Ectodermal cell (in vitro differentiated cells): ENCODE measurements around the gene ACTL10.

Experiments
- H3K27ac ChIP-seq: 2 replicates; pipeline ENCODE4 v1.7.0; 2013; ENCODE audit warnings: mild to moderate bottlenecking, low read depth, low read length; ENCODE audit not compliant: insufficient read depth, poor library complexity, severe bottlenecking
- H3K27me3 ChIP-seq: 2 replicates; pipeline ENCODE4 v1.7.0; 2013; ENCODE audit warnings: mild to moderate bottlenecking, low read length; ENCODE audit not compliant: insufficient read depth, control insufficient read depth, poor library complexity, severe bottlenecking
- H3K36me3 ChIP-seq: one replicate; pipeline ENCODE4 v1.7.0; 2013; ENCODE audit warnings: low read length; ENCODE audit not compliant: control insufficient read depth, insufficient read depth
- H3K4me1 ChIP-seq: one replicate; pipeline ENCODE4 v1.7.0; 2013; ENCODE audit warnings: low read length; ENCODE audit not compliant: control insufficient read depth, insufficient read depth
- H3K4me3 ChIP-seq: 2 replicates; pipeline ENCODE4 v1.7.0; 2013; ENCODE audit warnings: low read depth, low read length, control low read depth; ENCODE audit not compliant: insufficient read depth
- H3K9me3 ChIP-seq: 2 replicates; pipeline ENCODE4 v1.7.0; 2013; ENCODE audit warnings: mild to moderate bottlenecking, low read length, moderate library complexity; ENCODE audit not compliant: control insufficient read depth
- WGBS, 2 experiments: methylation state at CpG; one replicate each; pipeline ENCODE4 v1.1.7; 2013; ENCODE audit warnings: missing lambda C conversion rate in 2 of 2; 5-methylcytosine and 5-hydroxymethylcytosine counted together

The ACTL10 gene

DNA sequence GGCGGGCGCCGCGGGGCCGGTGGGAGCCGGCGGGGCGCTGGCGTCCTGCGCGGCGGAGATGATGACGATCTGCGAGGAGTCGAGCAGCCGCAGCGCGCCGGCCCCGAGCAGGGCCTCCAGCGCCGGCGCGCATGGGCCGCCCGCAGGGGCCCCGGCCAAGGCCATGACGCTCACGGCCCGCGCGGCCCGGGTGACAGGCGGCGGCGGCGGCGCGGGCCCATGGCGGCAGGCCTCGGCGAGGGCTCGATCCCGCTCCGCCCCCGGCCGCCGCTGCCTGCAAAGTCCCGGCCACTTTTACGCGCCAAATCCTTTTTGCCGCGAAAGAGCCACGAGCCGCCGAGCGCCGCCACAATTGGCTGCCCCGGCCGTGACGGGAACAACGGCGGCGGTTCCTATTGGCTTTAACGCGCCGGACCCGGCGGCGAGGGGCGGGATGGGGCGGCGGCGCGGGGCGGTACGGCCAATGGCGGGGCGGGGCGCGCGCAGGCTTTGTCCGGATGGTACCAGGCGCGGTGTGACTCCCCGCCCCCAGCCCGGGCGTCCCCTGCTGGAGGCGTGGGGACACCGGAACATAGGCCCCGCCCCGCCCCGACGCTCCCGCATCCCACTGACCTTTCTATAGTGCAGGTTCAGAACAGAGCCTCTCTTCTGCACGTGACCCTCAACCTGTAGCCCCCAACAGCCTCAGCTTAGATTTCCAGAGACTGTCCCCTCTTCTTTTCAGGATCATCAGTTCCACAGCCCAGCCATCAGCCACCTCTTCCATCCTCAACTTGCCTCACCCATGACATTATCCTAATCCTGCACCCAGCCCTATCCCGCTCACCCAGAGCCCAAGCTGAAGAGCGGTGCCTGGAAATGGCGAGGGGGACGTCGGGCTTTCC is 19.6 kb downstream of the ACTL10 start, which contains the start of gene E2F1:
Gene E2F1 (minus strand): TSS at position 286 of the 884 bp plus-strand sequence. CDS start 121 bp downstream, at position 165.
- no peaks in the 10 kb centered on the region for H3K36me3 ChIP-seq
- H3K27me3 ChIP-seq = no peaks in the 10 kb centered on the region
- H3K4me3 ChIP-seq = peak within 1 kb of the TSS; percentile 66
- H3K9me3 ChIP-seq = no peaks in the 10 kb centered on the region
- peaks cover 10% of the 10 kb centered on the region for H3K4me1 ChIP-seq
- H3K27ac ChIP-seq = peak within 1 kb of the TSS; percentile 65
- WGBS, 2 experiments = 3% methylated on average over 101 of the region's 101 CpGs

DNA sequence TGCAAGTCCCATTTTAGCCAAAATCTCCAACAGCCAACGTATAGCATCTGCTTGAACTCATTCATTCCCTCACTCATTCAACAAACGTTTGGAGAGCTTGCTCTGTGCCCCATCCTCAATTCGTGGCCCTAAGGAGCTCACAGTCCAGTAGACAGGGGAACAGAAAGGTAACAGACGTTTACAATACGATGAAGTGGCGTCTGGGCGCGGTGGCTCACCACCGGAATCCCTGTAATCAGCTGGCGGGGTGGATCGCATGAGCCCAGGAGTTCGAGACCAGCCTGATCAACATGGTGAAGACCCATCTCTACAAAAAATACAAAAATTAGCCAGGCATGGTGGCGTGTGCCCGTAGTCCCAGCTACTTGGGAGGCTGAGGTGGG is 20.2 kb downstream of the ACTL10 start:
- Histone ChIP-seq H3K27ac (no peak overlapping the region), H3K4me3 (no peak overlapping the region), H3K4me1 (peaks cover 10% of the 10 kb centered on the region), H3K9me3 (no peaks in the 10 kb centered on the region), H3K27me3 (no peaks in the 10 kb centered on the region), H3K36me3 (no peaks in the 10 kb centered on the region)
- WGBS, 2 experiments = 82 to 84% methylated on average over 14 of the region's 14 CpGs

DNA sequence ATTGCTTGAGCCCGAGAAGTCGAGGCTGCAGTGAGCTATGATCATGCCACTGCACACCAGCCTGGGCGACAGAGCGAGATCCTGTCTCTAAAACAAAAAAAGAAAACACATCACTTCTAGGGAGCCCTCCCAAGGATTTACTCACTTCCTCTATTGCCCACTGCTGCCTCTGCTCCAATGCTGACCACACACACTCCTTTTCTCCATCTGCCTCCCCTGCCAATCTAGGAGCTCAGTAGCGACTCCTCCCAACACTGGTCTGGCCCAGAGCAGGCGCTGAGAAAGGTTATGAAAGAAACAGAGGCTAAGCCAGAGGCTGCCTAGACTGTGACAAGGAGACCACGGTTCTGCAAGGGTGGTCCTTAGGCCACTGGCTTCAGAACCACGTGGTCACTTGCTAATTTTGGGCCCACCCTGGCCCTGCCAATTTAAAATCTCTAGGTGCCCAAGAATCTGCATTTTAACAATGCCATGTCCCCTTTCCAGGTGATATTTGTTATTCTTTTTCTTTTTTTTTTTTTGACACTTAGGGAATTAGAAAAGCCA is 20.7 kb downstream of the ACTL10 start:
- 90 to 91% methylated on average over 8 of the region's 8 CpGs for WGBS, 2 experiments
- no peak overlapping the region for H3K27ac ChIP-seq
- no peak overlapping the region for H3K4me3 ChIP-seq
- no peaks in the 10 kb centered on the region for H3K9me3 ChIP-seq
- no peaks in the 10 kb centered on the region for H3K36me3 ChIP-seq
- H3K27me3 ChIP-seq = no peaks in the 10 kb centered on the region
- H3K4me1 ChIP-seq = peaks cover 10% of the 10 kb centered on the region

DNA sequence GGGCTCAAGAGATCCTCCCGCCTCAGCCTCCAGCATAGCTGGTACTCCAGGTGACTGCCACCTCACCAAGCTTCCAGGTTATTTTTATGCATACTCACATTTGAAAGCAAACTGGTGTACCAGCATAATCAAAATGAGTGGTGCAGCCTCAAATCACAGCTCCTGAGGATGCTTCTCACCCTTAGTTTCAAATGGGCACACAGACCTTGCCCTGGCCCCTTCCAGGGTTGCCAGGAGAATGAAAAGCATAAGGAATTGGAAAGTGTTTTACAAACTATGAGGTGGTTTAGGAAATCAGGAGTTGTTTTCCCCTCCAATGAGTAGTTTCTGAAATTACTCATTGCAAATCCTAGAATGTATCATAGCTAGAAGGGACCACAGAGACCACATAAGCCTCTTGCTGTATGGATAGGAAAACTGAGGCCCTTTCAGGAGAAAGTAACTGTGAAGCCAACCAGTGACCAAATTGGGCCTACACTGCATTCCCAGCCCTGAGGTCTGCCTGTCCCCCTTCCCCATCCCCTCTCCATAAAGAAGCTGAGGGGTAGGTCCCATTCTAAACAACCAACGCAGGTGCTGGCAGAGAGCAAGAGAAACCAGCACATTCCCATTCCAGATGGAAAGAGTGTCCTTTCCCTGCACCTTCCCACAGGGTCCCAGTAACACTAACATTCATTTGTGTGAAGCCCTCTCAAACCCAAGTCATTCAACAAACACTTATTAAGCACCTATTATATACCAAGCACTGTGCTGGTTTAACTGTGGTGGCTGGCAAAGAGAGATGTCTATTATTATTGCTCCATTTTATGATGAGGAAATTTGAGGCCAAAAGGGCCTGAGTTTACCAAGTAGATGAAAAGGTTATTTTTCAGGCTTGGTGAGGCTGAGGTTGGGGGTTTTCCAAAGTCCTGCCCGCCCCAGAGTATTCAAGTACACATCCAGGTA is 21.5 kb downstream of the ACTL10 start:
- H3K27ac ChIP-seq = no peak overlapping the region
- no peaks in the 10 kb centered on the region for H3K9me3 ChIP-seq
- no peaks in the 10 kb centered on the region for H3K36me3 ChIP-seq
- no peak overlapping the region for H3K4me3 ChIP-seq
- H3K27me3 ChIP-seq = no peaks in the 10 kb centered on the region
- peaks cover 12% of the 10 kb centered on the region for H3K4me1 ChIP-seq
- 90 to 93% methylated on average over 3 of the region's 3 CpGs for WGBS, 2 experiments

DNA sequence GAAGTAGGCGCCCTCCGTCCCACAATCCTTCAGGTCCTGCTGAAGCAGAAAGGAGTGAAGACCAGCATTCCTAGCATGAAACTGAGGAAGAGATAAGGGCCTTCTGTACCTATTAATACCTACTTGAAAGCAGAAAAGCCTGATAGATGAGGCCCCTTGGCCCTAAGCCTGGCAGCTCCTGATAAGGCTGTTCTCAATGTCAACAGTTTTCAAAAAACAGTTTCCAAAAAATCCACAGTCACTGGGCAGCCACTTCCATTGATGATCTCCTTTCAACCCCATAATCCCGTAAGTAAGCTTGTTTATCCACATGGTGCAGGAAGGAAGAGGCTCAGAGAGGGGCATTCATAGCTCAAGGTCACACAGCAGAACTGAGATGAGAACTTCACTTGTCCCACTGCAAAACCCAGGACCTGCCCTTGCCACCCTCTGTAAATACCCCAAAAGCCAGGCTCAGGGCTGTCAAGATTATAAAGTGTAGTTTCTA is 22.2 kb downstream of the ACTL10 start:
- no peak overlapping the region for H3K4me3 ChIP-seq
- no peaks in the 10 kb centered on the region for H3K36me3 ChIP-seq
- peaks cover 19% of the 10 kb centered on the region for H3K4me1 ChIP-seq
- 90 to 91% methylated on average over 3 of the region's 3 CpGs for WGBS, 2 experiments
- no peaks in the 10 kb centered on the region for H3K9me3 ChIP-seq
- no peak overlapping the region for H3K27ac ChIP-seq
- H3K27me3 ChIP-seq = no peaks in the 10 kb centered on the region

DNA sequence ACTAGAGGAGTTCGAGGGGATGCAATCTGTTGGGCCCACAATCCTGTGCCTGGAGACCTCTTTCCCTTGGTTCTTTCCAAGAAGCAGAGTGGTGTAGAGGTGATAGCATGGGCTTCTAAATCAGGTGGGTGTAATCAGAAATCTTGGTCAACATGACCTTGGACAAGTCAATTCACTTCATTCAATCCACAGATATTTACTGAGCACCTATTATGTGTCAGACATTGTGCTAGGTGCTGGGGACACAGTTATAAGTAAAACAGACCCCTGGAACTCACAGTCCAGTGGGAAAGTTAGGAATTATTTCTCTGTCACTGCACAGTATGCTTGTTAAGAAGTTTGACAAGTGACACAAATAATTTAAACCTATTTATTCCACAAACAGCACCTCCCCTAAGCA is 22.8 kb downstream of the ACTL10 start:
- H3K4me3 ChIP-seq = no peak overlapping the region
- no peak overlapping the region for H3K27ac ChIP-seq
- no peaks in the 10 kb centered on the region for H3K36me3 ChIP-seq
- whole genome bisulfite sequencing, 2 experiments = 78 to 100% methylated on average over 1 of the region's 1 CpG
- peaks cover 19% of the 10 kb centered on the region for H3K4me1 ChIP-seq
- H3K9me3 ChIP-seq = no peaks in the 10 kb centered on the region
- no peaks in the 10 kb centered on the region for H3K27me3 ChIP-seq

DNA sequence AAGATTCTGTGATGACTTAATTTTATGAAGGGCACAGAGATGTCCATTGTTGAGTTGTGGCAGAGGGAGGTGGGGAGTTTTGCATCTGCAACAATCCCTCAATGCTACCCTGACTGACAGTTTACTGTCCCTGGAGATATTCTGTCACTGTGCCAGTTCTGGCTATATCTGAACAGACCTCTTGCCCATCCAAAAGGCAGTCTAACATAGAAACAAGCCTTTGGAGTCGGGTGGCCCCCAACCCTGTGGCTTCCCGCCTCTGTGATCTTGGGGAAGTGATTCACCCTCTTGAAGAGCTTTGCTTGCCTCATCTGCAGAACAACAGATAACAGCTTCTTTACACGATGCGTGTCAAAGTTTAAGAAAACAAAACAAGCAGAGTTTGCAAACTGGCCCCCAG is 23.2 kb downstream of the ACTL10 start:
- WGBS, 2 experiments = 22 to 40% methylated on average over 4 of the region's 4 CpGs
- Histone ChIP-seq H3K9me3 (no peaks in the 10 kb centered on the region), H3K4me3 (no peak overlapping the region), H3K27ac (no peak overlapping the region), H3K27me3 (no peaks in the 10 kb centered on the region), H3K36me3 (no peaks in the 10 kb centered on the region), H3K4me1 (peaks cover 14% of the 10 kb centered on the region)

DNA sequence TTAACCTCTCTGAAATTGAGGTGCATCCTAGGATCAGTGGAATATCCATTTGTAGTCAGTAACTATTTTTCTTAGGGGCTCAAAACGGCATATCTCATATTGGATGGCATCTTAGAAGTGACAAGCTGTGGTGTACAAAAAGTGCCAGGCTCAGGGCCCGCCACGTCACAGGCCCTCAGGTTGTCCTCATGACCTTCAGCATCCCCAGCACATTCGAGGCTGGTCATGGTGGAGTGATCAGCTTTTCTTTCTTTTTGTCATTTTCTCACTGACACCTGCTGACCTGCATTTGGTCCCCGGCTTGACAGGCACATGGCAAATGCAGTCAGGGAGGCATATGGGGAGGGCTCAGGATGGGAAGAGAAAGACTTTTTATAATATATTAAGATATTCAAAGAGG is 26.5 kb downstream of the ACTL10 start:
- H3K4me3 ChIP-seq = no peak overlapping the region
- no peaks in the 10 kb centered on the region for H3K36me3 ChIP-seq
- WGBS, 2 experiments = 57 to 65% methylated on average over 5 of the region's 5 CpGs
- H3K27me3 ChIP-seq = no peaks in the 10 kb centered on the region
- H3K9me3 ChIP-seq = no peaks in the 10 kb centered on the region
- H3K27ac ChIP-seq = no peak overlapping the region
- peaks cover 13% of the 10 kb centered on the region for H3K4me1 ChIP-seq

DNA sequence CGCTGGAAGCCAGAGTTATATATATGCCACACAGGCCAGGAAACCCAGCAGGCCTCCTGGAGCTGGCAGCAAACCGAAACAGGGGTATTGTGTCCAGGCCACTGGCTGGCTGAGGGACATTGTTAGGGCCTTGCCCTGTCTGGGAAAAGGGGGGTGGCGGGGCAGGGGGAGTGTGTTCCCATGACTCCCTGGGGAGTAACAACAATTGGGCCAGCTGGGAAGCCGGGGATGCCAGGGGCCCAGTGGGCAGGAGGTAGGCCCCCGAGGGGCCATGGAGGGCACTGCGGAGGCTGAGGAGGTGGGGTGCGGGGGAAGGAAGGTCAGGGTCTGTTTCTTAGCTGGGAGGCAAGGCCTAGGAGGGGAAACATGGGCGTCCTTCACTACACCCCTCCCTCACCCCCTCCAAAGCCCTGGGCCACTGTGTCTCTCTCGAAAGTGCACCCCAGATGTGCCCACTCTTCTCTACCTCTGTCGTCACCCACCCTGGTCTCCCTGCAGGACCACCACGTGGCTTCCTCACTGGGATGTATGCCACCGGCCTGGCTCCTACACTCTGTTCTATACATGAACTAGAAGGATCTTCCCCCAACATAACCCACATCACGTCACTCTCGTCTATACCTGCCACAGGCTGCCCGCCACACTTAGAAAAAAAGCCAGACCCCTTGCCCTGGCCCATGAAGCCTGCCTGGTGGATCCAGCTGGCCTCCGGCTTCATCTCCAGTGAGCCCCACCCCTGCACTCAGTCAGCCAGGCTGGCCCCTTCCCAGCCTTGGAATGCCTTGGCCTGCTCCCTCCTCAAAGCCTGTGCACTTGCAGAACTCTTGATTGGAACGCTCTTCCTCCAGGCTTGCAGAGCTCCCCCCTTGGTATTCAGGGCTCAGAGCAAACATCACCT is 27.2 kb downstream of the ACTL10 start:
- Histone ChIP-seq H3K9me3 (no peaks in the 10 kb centered on the region), H3K4me1 (peaks cover 13% of the 10 kb centered on the region), H3K27me3 (no peaks in the 10 kb centered on the region), H3K36me3 (no peaks in the 10 kb centered on the region), H3K27ac (peak overlapping the region; percentile 66), H3K4me3 (no peak overlapping the region)
- 50 to 53% methylated on average over 17 of the region's 17 CpGs for WGBS, 2 experiments
